Activated CD4-positive, CD25-positive, alpha-beta regulatory T cell treated with anti-CD3 and anti-CD28 coated beads, Interleukin-2, amount 50 U/mL, for 24 hours (primary cell): ENCODE measurements around the gene ALK.

ENCODE experiments used
- ATAC-seq, 2 donors: fragments of 150-1000 bp; cut with Tn5 transposase; one replicate each; pipeline ENCODE4 v1.10.0; 2021; ENCODE audit warnings: mild to moderate bottlenecking in 1 of 2, moderate library complexity in 1 of 2

ALK gene

DNA sequence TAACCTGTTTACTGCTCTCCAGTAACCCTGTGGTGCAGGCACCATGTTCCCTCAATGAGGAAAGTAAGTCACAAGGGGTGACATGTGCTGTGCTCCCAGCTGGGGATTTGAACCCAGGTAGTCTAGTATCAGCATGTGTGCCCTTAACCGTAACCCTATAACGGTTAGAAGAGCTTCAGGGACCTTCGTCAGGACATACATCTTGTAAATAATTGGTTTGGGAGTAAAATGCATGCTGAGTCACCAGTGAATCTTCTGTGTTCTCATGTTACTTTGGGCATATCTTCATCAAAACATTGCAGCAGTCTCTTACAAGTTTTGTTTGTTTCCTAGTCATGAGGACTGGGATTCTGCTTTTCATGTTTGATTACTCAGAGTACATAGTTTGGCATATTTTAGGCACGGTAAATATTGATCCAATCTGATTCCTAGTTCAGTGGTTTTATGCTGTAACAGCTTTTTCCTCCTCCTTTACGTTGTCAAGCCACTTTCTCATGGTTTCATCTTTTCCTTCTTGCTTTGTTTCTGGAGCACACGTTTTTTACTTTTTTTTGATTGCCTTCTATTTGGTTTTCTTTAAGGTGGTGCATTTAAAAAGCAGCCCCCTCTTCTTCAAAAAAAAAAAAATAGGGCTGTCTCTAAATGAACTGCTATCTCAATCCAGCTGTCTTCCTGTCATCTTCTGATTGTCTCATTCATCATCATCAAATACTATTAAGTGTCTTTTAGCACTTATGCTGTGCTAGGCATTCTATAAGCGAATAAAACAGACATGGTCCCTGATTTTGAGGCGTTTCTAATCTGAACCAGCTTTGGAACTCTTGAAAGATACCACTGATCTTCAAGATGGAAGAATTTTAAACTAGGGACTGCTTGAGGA lies 755.8 kb downstream of the ALK start:
- ATAC-seq, result no peak

- ATAC-seq, result no peak
Measured at GRCh38 chr2:29164091-29164846, 757.1 kb downstream of the ALK start.

DNA sequence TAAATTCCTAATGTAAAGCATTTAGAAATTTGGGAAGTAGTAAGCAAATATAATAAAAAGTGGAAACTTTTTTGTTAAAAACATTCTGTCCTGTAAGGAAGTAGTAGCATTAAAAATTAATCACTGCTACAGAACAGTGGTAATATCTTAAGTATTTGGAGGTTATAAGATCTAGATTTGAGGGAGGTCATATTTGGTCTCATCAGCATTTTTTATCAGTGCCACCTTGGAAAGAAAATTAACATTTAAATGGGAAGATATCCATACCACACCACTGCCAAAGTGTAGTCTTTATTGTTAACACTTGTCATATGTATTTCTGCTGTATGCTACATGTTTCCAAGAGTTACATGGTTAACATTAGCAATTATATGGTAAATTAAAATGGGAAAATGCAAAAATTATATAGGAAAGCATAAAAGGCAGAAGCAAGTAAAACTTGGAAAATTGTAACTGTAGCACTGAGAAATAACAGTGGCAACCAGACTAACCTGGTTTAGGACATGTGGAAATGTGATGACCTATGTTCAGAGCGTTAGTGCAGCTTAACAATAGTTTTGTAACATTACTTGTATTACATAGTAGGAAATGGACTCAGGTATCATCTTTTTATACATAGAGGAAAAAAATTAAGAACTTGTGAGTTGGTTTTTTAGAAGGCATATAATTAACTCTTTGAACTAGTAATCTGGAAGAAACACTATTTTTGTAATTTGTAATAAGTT lies 759.0 kb downstream of the ALK start:
- ATAC-seq, result no peak

GRCh38 chr2:29160184-29160583 lies 761.2 kb downstream of the ALK start:
- ATAC-seq, result no peak

DNA sequence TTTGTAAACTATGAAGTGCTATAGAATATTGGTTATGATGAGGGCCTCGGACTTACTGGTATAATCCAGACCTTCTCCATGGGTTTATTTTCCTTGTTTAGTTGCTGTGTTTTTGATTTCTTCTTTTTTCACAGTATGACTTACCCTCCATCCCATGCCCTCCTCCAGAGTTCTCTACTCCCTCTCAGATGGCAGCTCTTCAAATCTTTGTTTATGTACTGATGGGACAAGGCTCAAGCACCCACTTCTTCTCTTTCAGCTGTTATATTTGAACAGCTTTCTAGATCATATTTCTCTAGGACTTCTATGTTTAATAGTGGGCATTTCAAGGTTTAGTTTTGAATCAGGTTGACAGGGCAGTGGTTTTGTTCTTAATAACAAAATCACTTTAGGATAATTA lies 762.3 kb downstream of the ALK start:
- ATAC-seq, result no peak

DNA sequence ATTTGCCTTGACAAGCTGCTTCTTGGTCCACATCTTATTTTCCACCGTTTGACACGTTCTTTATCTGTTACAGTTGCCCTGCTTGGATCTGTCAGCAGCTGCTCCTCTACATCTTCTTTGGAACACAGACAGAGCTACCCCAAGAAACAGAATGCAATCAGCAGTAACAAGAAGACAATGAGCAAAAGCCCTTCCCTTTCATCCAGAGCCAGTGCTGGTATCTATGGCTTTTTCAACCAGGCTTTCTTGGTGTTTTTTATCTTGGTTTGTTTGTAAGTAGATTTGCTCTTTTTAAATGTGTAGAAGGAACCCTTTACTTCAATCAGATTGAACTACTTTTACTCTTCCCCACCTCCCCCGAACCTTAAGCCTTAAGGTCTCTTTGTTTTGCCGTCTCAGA lies 764.3 kb downstream of the ALK start:
- ATAC-seq, result no peak

GRCh38 chr2:29155578-29155977 lies 765.8 kb downstream of the ALK start:
- ATAC-seq, result no peak

DNA sequence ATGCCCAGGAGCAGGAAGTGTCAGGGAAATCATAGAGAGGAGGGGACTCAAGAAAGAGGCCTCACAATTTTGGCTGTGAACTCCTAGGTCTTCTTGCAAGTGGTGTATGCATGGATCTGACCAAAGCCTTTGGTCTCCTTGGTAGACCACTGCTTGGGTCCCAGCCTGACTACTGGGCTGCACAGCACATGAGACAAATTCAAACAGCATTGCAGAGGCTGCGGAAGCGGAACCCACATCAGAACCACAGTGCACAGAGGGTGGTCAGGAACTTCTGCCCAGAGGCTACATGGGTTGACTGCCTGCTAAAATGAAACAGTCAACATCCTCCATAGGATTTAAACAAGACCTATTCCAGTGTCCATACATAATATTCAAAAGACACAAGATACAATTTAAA lies 766.8 kb downstream of the ALK start:
- ATAC-seq, result no peak

- no peak for ATAC-seq
Measured at GRCh38 chr2:29147963-29148362, 773.4 kb downstream of the ALK start.

- no peak for ATAC-seq
Measured at GRCh38 chr2:29146197-29146596, 775.2 kb downstream of the ALK start.

DNA sequence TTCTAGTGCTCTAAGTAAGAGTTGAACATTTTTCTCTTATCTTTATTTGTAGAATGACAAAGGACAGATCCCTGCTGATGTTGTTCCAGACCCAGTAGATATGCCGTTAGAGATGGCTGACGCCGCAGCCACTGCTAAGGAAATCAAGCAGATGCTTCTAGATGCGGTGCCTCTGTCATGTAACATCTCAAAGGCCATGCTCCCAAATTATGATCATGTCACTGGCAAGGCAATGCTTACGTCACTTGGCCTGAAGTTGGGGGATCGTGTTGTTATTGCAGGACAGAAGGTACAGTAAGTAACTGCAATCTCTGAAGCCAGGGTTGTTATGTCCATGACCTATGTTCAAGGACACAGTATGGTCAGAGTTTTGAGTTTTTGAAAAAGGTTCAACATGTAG lies 777.7 kb downstream of the ALK start:
- ATAC-seq, result no peak
